HTR-8/SVneo (cell line): ENCODE results near the gene CHST10.

ENCODE experiments used
- DNase-seq: peaks from one replicate; pipeline ENCODE4 v3.0.0; 2011; ENCODE audit warnings: low spot score, mixed read lengths; ENCODE audit not compliant: insufficient read length
- FAIRE-seq: peaks from 2 replicates; lab custom pipeline; 2011; peaks lifted over from hg19 to GRCh38; lab: Jason Lieb, UNC

CHST10 gene

GRCh38 chr2:100417711-100418124, 250 bp upstream of the CHST10 start:
- no peak for DNase-seq
- no peak for FAIRE-seq

GRCh38 chr2:100416397-100416934, 1.0 kb downstream of the CHST10 start:
- FAIRE-seq (no peak), DNase-seq (no peak)

- FAIRE-seq, result no peak
- DNase-seq, result no peak
Measured at GRCh38 chr2:100413571-100413970, 3.9 kb downstream of the CHST10 start.

GRCh38 chr2:100412881-100413321, 4.6 kb downstream of the CHST10 start:
- DNase-seq (no peak), FAIRE-seq (no peak)

- FAIRE-seq (no peak), DNase-seq (no peak)
Measured at GRCh38 chr2:100412466-100412865, 5.0 kb downstream of the CHST10 start.

- DNase-seq, result no peak
- no peak for FAIRE-seq
Measured at GRCh38 chr2:100411841-100412292, 5.6 kb downstream of the CHST10 start.

- DNase-seq (no peak), FAIRE-seq (peak; percentile 33)
Measured at GRCh38 chr2:100409975-100410647, 7.4 kb downstream of the CHST10 start.

GRCh38 chr2:100409461-100409860, 8.0 kb downstream of the CHST10 start:
- no peak for FAIRE-seq
- DNase-seq, result no peak

GRCh38 chr2:100408941-100409340, 8.5 kb downstream of the CHST10 start:
- DNase-seq (no peak), FAIRE-seq (no peak)

- no peak for DNase-seq
- no peak for FAIRE-seq
Measured at GRCh38 chr2:100408104-100408503, 9.4 kb downstream of the CHST10 start.

- no peak for FAIRE-seq
- no peak for DNase-seq
Measured at GRCh38 chr2:100407563-100407962, 9.9 kb downstream of the CHST10 start.

GRCh38 chr2:100407073-100407472, 10.4 kb downstream of the CHST10 start:
- DNase-seq (no peak), FAIRE-seq (no peak)

- DNase-seq (no peak), FAIRE-seq (no peak)
Measured at GRCh38 chr2:100406120-100406508, 11.4 kb downstream of the CHST10 start.

GRCh38 chr2:100405403-100406119, 11.9 kb downstream of the CHST10 start:
- FAIRE-seq (no peak), DNase-seq (no peak)

GRCh38 chr2:100404411-100404810, 13.1 kb downstream of the CHST10 start:
- no peak for FAIRE-seq
- no peak for DNase-seq

GRCh38 chr2:100403722-100404121, 13.7 kb downstream of the CHST10 start:
- DNase-seq, result no peak
- no peak for FAIRE-seq

GRCh38 chr2:100401268-100401667, 16.2 kb downstream of the CHST10 start:
- no peak for FAIRE-seq

GRCh38 chr2:100399714-100400113, 17.8 kb downstream of the CHST10 start:
- FAIRE-seq, result no peak
- no peak for DNase-seq

More at GRCh38 chr2:100401268-100401667, 16.2 kb downstream of the CHST10 start:
- no peak for DNase-seq

GRCh38 chr2:100397976-100398375, 19.5 kb downstream of the CHST10 start:
- no peak for DNase-seq

GRCh38 chr2:100397118-100397860, 20.2 kb downstream of the CHST10 start:
- DNase-seq (no peak), FAIRE-seq (no peak)

More at GRCh38 chr2:100397976-100398375, 19.5 kb downstream of the CHST10 start:
- no peak for FAIRE-seq

- no peak for FAIRE-seq
- no peak for DNase-seq
Measured at GRCh38 chr2:100396483-100396882, 21.0 kb downstream of the CHST10 start.
